T-cell (primary cell): ENCODE results near the gene SP140. TPM values are rescaled to one million over a fixed set of nuclear protein-coding genes. Genes with fewer than 3 reads are reported as not detected.

Source experiments
- ATAC-seq, 4 experiments: fragments of 200-7000 bp in 3 of 4; fragments of 150-1000 bp in 1 of 4; cut with Tn5 transposase; replicated peaks in 1 of 4; 1 replicate in 3 of 4; 2 replicates in 1 of 4; pipeline ENCODE4 v1.10.0; 2021; ENCODE audit warnings: moderate library complexity in 3 of 4, mild to moderate bottlenecking in 2 of 4, moderate number of reproducible peaks in 1 of 4
- CTCF ChIA-PET, 2 donors: fragments of 300-600 bp; sonication (Branson Sonifier 250); formaldehyde crosslinking; loops; one replicate each; lab custom pipeline; 2022; ENCODE audit warnings: antibody characterized with exemption in 2 of 2; lab: Charles Lee
- POLR2A ChIA-PET, 2 donors: fragments of 300-600 bp; sonication (Branson Sonifier 250); formaldehyde crosslinking; loops; one replicate each; lab custom pipeline; 2022; ENCODE audit warnings: antibody characterized with exemption in 2 of 2; lab: Charles Lee
- DNase-seq, 35 experiments: peaks; one replicate each; pipeline versions ENCODE4 v3.0.0 to v3.0.0-alpha.2; 2013 to 2023
- H3K27ac ChIP-seq: one replicate; pipeline ENCODE4 v1.5.1; 2013; ENCODE audit warnings: low read length
- H3K27me3 ChIP-seq, 2 experiments: replicated peaks in 1 of 2; 1 replicate in 1 of 2; 2 replicates in 1 of 2; pipeline versions ENCODE4 v1.6.1 to v1.7.0; 2013; ENCODE audit warnings: low read length in 1 of 2, mixed read lengths in 1 of 2; ENCODE audit not compliant: control insufficient read depth in 2 of 2, insufficient read depth in 2 of 2; ENCODE audit errors: extremely low read depth in 1 of 2
- H3K36me3 ChIP-seq, 2 donors: 1 replicate in 1 of 2; 2 replicates in 1 of 2; pipeline versions ENCODE4 v1.6.1 to v1.7.0; 2013; ENCODE audit warnings: low read length in 1 of 2; ENCODE audit not compliant: control insufficient read depth in 2 of 2, insufficient read depth in 1 of 2; ENCODE audit errors: extremely low read depth in 1 of 2
- H3K4me1 ChIP-seq, 2 experiments: 1 replicate in 1 of 2; 2 replicates in 1 of 2; pipeline versions ENCODE4 v1.6.1 to v1.7.0; 2013; ENCODE audit warnings: low read length in 2 of 2, mixed read lengths in 1 of 2; ENCODE audit not compliant: insufficient read depth in 2 of 2, control insufficient read depth in 1 of 2; ENCODE audit errors: extremely low read depth in 1 of 2
- H3K4me3 ChIP-seq, 2 donors: 1 replicate in 1 of 2; 2 replicates in 1 of 2; pipeline versions ENCODE4 v1.5.1 to v1.7.0; 2013; ENCODE audit warnings: mild to moderate bottlenecking in 2 of 2, low read length in 1 of 2, moderate library complexity in 1 of 2; ENCODE audit not compliant: control insufficient read depth in 1 of 2; ENCODE audit errors: extremely low read depth in 1 of 2
- H3K9me3 ChIP-seq: 2 replicates; pipeline ENCODE4 v1.7.0; 2013
- H3K27ac Mint-ChIP-seq, 2 donors: one replicate each; pipeline ENCODE4 v1.8.0; 2020 to 2021; ENCODE audit warnings: mild to moderate bottlenecking in 2 of 2, mixed read lengths in 2 of 2
- H3K27me3 Mint-ChIP-seq, 2 donors: one replicate each; pipeline ENCODE4 v1.8.0; 2021 to 2022; ENCODE audit warnings: mixed read lengths in 2 of 2
- H3K36me3 Mint-ChIP-seq: one replicate; pipeline ENCODE4 v1.8.0; 2021; ENCODE audit warnings: mixed read lengths
- H3K4me1 Mint-ChIP-seq, 3 donors: one replicate each; pipeline ENCODE4 v1.8.0; 2020 to 2022; ENCODE audit warnings: mixed read lengths in 3 of 3, mild to moderate bottlenecking in 1 of 3
- H3K4me3 Mint-ChIP-seq, 3 donors: one replicate each; pipeline ENCODE4 v1.8.0; 2020 to 2022; ENCODE audit warnings: mild to moderate bottlenecking in 3 of 3, mixed read lengths in 3 of 3, moderate library complexity in 3 of 3
- H3K9me3 Mint-ChIP-seq, 3 donors: one replicate each; pipeline ENCODE4 v1.8.0; 2020 to 2022; ENCODE audit warnings: mixed read lengths in 3 of 3
- WGBS: methylation state at CpG from one replicate; pipeline ENCODE4 v1.1.5; 2013; ENCODE audit warnings: missing lambda C conversion rate; ENCODE audit not compliant: insufficient coverage; 5-methylcytosine and 5-hydroxymethylcytosine counted together
- total RNA-seq, 35 experiments: library from RNA in 6 of 35; stranded (reverse) in 6 of 35; fragments of 120-200 nt in 1 of 35; gene quantifications; one replicate each; pipeline versions ENCODE4 v1.2.1 to v1.2.4 and lab custom pipeline; 2013 to 2026

Gene SP140
- total RNA-seq, 5 donors from 2014 or later (not counting 1 experiment from before 2014, with no cell fraction given) = 49.3 to 68.0 (median 66.8) TPM

DNA sequence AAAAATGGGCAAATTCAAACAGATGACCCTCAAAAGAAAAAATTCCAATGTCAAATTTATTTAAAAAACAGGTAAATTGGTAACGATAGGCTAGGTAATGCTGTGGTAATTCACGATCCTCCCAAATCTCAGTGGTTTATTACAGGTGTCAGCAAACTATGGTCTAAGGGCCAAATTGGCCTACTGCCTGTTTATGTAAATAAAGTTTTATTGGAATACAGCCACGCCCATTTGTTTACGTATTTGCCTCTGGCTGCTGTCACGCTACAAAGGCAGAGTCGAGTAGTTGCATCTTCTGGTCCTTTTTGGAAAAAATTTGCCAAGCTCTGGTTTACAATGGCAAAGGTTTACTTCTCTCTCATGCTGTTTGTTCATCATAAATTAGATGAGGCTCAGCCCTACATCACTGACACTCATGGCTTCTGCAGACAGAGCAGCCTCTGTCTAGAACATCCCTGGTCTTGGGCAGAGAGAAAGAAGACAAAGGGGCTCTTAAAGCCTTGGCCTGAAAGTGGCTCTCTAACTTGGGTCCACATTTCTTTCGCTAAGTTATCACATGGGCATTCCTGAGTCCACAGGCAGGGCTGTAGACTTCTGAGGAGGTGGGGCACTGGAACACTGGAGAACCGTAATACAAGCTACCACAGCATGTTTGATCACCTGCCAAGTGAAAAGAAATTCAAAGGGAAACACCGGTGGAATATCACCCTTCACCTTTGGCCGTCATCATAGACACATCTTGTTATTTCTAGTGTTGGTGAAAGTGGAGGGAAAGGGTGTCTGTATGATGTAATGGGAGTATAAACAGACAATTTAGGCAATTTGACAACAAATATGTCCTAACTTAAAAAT lies 40.6 kb upstream of the SP140 start:
- no peaks in the 10 kb centered on the region for H3K27me3 ChIP-seq
- 92% methylated on average over 2 of the region's 10 CpGs for WGBS
- Mint-ChIP-seq H3K27ac (peak overlapping the region; percentile 33 to 65), H3K36me3 (peaks cover 85% of the 10 kb centered on the region), H3K9me3 (peaks cover 0 to 4% (median 0%) of the 10 kb centered on the region in 3 donors), H3K4me3 (no peak overlapping the region), H3K27me3 (no peaks in the 10 kb centered on the region), H3K4me1 (peaks cover 0 to 4% (median 1%) of the 10 kb centered on the region in 3 donors)
- H3K9me3 ChIP-seq = no peaks in the 10 kb centered on the region
- DNase-seq (no peak), ATAC-seq (no peak)
- H3K4me1 ChIP-seq = no peaks in the 10 kb centered on the region
- CTCF ChIA-PET = no interaction called here
- H3K4me3 ChIP-seq = no peak overlapping the region
- H3K27ac ChIP-seq = no peak overlapping the region
- POLR2A ChIA-PET = interaction anchor here in 1 of 2 donors (0.6 kb wide), 1 partner anchor 36 kb away, joined by 5 read pairs; no protein-coding TSS in a partner anchor
- peaks cover 8 to 55% of the 10 kb centered on the region in 2 donors for H3K36me3 ChIP-seq

DNA sequence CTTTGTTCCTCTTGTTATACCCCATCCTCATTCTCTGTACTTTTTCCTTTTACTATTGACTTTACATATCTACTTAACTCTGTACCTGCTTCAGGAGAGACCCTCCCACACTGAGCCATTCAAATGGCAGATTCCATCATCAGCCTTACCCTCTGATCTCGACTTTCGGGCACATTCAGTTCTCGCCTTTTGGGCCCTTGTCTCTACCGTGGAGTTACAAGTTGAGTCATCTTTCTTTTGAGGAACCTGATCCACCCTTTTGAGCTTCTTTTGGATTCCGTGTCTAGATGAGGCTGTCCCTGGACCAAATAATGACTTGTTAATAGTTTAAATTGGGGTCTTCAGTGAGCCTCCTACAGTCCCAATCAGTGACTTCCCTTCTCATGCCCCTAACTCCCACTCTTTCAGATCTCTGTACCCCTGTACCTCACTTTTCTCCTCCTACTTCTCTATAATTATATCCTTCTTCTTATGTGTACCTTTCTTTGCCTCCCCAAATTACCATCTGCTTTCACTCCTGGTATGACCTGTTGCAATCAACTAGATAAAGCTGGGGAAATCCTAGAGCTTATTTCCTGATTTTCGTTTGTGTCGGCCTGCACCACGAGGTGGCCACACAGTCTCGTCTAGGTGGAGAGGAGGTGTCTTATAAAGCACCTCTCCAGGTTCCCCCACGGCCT lies 23.0 kb upstream of the SP140 start:
- Mint-ChIP-seq H3K9me3 (no peaks in the 10 kb centered on the region), H3K27me3 (no peaks in the 10 kb centered on the region), H3K4me1 (peaks cover 16 to 28% (median 27%) of the 10 kb centered on the region in 3 donors), H3K27ac (peak overlapping the region; percentile 40 to 50), H3K4me3 (no peak overlapping the region), H3K36me3 (peaks cover 76% of the 10 kb centered on the region)
- H3K27ac ChIP-seq = no peak overlapping the region
- ChIA-PET CTCF (interaction anchor here in 1 of 2 donors (0.5 to 1.8 kb wide), 6 partner anchors 16 to 596 kb away, joined by 3 to 6 read pairs (median 4); partner anchors contain the start of gene SP110), POLR2A (interaction anchor here in 1 of 2 donors (1.3 kb wide), 1 partner anchor 23 kb away, joined by 4 read pairs; the partner anchor contains the start of gene SP140)
- peak in 3 of 4 experiments; percentile 40 to 45 (median 42) for ATAC-seq
- no peaks in the 10 kb centered on the region for H3K9me3 ChIP-seq
- WGBS = 53% methylated on average over 7 of the region's 10 CpGs
- peak in 3 of 35 experiments; percentile 12 to 36 (median 27) for DNase-seq
- no peaks in the 10 kb centered on the region for H3K27me3 ChIP-seq
- H3K4me1 ChIP-seq = no peaks in the 10 kb centered on the region
- H3K36me3 ChIP-seq = peaks cover 11 to 90% of the 10 kb centered on the region in 2 donors
- H3K4me3 ChIP-seq = no peak overlapping the region

DNA sequence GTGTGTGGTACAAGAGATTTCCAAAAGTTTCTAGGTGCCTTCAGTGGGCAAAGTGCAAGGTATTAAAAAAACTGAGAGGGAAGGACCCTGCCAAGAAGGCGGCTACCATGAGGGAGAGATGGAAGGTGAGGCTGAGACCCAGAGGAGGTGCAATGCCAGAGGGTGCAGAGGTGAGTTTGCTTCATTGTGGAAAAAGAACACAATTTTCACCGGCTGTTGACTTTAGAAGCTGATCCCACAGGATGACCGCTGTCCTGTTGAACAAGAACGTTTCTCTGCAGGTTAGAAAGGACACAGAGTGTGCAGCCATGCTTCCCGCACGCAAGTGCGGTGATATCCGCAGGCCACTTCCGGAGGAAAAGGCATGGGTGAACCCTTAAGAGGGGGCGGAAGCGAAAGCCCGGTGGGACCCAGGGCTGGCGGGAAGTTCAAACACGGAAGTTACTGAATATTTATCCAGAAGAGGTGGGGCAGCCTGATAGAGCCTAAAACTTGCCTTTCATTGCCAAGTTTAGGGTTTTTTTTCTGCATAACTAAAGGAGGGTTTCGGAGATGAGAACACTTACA lies 22.3 kb upstream of the SP140 start:
- WGBS = 93% methylated on average over 14 of the region's 15 CpGs
- H3K27ac ChIP-seq = no peak overlapping the region
- peaks cover 70% of the 10 kb centered on the region for H3K36me3 Mint-ChIP-seq

DNA sequence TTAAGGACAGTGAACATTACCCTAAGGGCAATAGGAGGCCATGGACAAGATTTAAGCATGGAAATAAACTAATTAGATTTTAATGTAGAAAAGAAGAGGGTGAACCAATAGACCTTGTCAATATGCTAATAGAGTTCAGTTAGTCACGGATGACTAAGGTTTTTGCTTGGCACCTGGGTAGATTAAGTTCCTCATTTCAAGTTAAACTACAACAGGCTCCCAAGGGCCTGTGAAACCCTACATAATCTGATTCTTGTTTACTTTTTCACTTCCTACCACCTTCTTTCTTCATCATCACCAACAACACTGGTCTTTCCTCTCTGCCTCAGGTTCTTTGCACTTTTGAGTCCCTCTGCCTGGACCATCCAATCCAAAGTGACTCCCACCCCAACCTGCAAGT lies 20.5 kb upstream of the SP140 start:
- ATAC-seq = no peak
- ChIA-PET CTCF (interaction anchor here (0.6 kb wide), 2 partner anchors 172 to 1472 kb away, joined by 3 to 4 read pairs; no protein-coding TSS in a partner anchor), POLR2A (interaction anchor here in 1 of 2 donors (0.7 kb wide), 1 partner anchor 19 kb away, joined by 5 read pairs; no protein-coding TSS in a partner anchor)
- 100% methylated on average over 1 of the region's 1 CpG for WGBS
- no peak for DNase-seq
- no peak overlapping the region for H3K4me3 Mint-ChIP-seq
- Histone ChIP-seq H3K36me3 (peaks cover 3 to 93% of the 10 kb centered on the region in 2 donors), H3K9me3 (no peaks in the 10 kb centered on the region), H3K4me3 (no peak overlapping the region), H3K27ac (no peak overlapping the region), H3K27me3 (no peaks in the 10 kb centered on the region), H3K4me1 (peaks cover 0 to 5% of the 10 kb centered on the region in 2 experiments)
- H3K9me3 Mint-ChIP-seq = no peaks in the 10 kb centered on the region
- no peaks in the 10 kb centered on the region for H3K27me3 Mint-ChIP-seq
- peaks cover 53% of the 10 kb centered on the region for H3K36me3 Mint-ChIP-seq
- H3K27ac Mint-ChIP-seq = peak overlapping the region; percentile 36 to 56
- peaks cover 16 to 28% (median 27%) of the 10 kb centered on the region in 3 donors for H3K4me1 Mint-ChIP-seq

More for the DNA sequence above, 22.3 kb upstream of the SP140 start:
- ChIA-PET CTCF (interaction anchor here (0.5 to 1.8 kb wide), 6 partner anchors 15 to 595 kb away, joined by 3 to 6 read pairs (median 4); partner anchors contain the start of gene SP110 (in 1 of the 2)), POLR2A (interaction anchor here in 1 of 2 donors (1.3 kb wide), 1 partner anchor 23 kb away, joined by 4 read pairs; the partner anchor contains the start of gene SP140)
- H3K27me3 Mint-ChIP-seq = no peaks in the 10 kb centered on the region
- Histone ChIP-seq H3K4me1 (no peaks in the 10 kb centered on the region), H3K9me3 (no peaks in the 10 kb centered on the region), H3K36me3 (peaks cover 7 to 90% of the 10 kb centered on the region in 2 donors), H3K27me3 (no peaks in the 10 kb centered on the region), H3K4me3 (no peak overlapping the region)
- peak overlapping the region; percentile 40 to 50 for H3K27ac Mint-ChIP-seq
- H3K4me3 Mint-ChIP-seq = no peak overlapping the region
- ATAC-seq (peak in 1 of 4 experiments; percentile 30), DNase-seq (peak in 1 of 35 experiments; percentile 13)
- H3K4me1 Mint-ChIP-seq = peaks cover 16 to 28% (median 27%) of the 10 kb centered on the region in 3 donors
- H3K9me3 Mint-ChIP-seq = no peaks in the 10 kb centered on the region

DNA sequence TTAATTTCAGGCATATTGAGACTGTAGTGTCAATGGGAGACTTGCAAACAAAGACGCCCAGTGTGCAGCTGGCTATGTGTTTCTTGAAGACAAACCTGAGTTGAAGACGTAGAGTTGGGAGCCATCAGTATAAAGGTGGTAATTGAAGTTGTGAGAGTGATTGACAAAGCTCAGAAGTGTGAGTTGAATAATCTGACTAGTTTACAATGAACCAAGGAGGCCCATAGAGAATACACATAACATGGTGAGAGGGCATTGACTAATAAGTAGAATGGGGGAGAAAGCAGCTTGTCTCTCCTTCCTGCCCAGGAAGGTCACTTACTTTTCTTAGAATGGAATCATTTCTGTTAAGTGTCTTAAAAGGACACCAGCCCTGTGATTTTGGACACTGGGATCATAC lies 19.8 kb upstream of the SP140 start:
- H3K27ac ChIP-seq = no peak overlapping the region
- H3K4me3 ChIP-seq = no peak overlapping the region
- CTCF ChIA-PET = no interaction called here
- WGBS = 73% methylated on average over 2 of the region's 2 CpGs
- H3K27me3 ChIP-seq = no peaks in the 10 kb centered on the region
- H3K4me3 Mint-ChIP-seq = no peak overlapping the region
- ATAC-seq (no peak), DNase-seq (no peak)
- no peaks in the 10 kb centered on the region for H3K27me3 Mint-ChIP-seq
- peak overlapping the region; percentile 36 to 56 for H3K27ac Mint-ChIP-seq
- peaks cover 16 to 28% (median 27%) of the 10 kb centered on the region in 3 donors for H3K4me1 Mint-ChIP-seq
- H3K9me3 ChIP-seq = no peaks in the 10 kb centered on the region
- peaks cover 3 to 93% of the 10 kb centered on the region in 2 donors for H3K36me3 ChIP-seq
- H3K4me1 ChIP-seq = peaks cover 0 to 7% of the 10 kb centered on the region in 2 experiments
- no peaks in the 10 kb centered on the region for H3K9me3 Mint-ChIP-seq
- POLR2A ChIA-PET = no interaction called here
- H3K36me3 Mint-ChIP-seq = peaks cover 46% of the 10 kb centered on the region
